GM12878 (cell line): Measurements from ENCODE around the gene OR13J1. TPM values are rescaled to one million over a fixed set of nuclear protein-coding genes. Genes with fewer than 3 reads are reported as not detected.

Source experiments
- ATAC-seq: fragments of 200-7000 bp; cut with Tn5 transposase; 3 replicates; pipeline ENCODE4 v1.9.1; 2020; ENCODE audit warnings: mild to moderate bottlenecking, moderate library complexity
- BruUV-seq: library from RNA; stranded (reverse); fragments of 400-500 nt; replicated peaks from 2 replicates; lab custom pipeline; 2021; lab: Mats Ljungman, UMichigan
- CTCF ChIA-PET: fragments of 300-600 bp; sonication (Branson Sonifier 250); formaldehyde crosslinking; extraction: SDS; loops from one replicate; lab custom pipeline; 2021; ENCODE audit warnings: inconsistent platforms; lab: Yijun Ruan, JAX
- POLR2A ChIA-PET: fragments of 350-600 bp; formaldehyde crosslinking; extraction: SDS; loops from one replicate; lab custom pipeline; 2021; ENCODE audit warnings: inconsistent platforms; lab: Charles Lee
- RAD21 ChIA-PET: fragments of 300-600 bp; sonication (Branson Sonifier 250); formaldehyde crosslinking; loops from one replicate; lab custom pipeline; 2023; ENCODE audit warnings: antibody characterized with exemption; ENCODE audit not compliant: unreplicated experiment; lab: Charles Lee
- SMC1A ChIA-PET: fragments of 300-600 bp; sonication (Branson Sonifier 250); formaldehyde crosslinking; loops from one replicate; lab custom pipeline; 2023; ENCODE audit not compliant: unreplicated experiment, uncharacterized antibody; lab: Charles Lee
- DNase-seq: peaks from one replicate; pipeline ENCODE4 v3.0.0-alpha.2; 2011; ENCODE audit warnings: low read depth, low spot score
- FAIRE-seq: peaks from 3 replicates; lab custom pipeline; 2011; peaks lifted over from hg19 to GRCh38; lab: Jason Lieb, UNC
- H2AFZ ChIP-seq: 2 replicates; pipeline ENCODE4 v1.6.0; 2011; ENCODE audit warnings: low read depth, low read length, control low read depth; ENCODE audit not compliant: control insufficient read depth
- H3K27ac ChIP-seq: 2 replicates; pipeline ENCODE4 v1.5.1; 2011; ENCODE audit warnings: control low read depth; ENCODE audit not compliant: control insufficient read depth, insufficient read depth
- H3K27me3 ChIP-seq, 2 experiments: replicated peaks in 1 of 2; 2 replicates each; pipeline versions ENCODE4 v1.6.0 to v1.6.1; 2011; ENCODE audit warnings: low read length in 1 of 2; ENCODE audit not compliant: control insufficient read depth in 2 of 2, insufficient read depth in 2 of 2
- H3K36me3 ChIP-seq, 2 experiments: 2 replicates each; pipeline ENCODE4 v1.5.1; 2011; ENCODE audit warnings: low read length in 1 of 2; ENCODE audit not compliant: control insufficient read depth in 2 of 2, insufficient read depth in 2 of 2
- H3K4me1 ChIP-seq: 2 replicates; pipeline ENCODE4 v1.6.1; 2011; ENCODE audit warnings: mild to moderate bottlenecking, low read length, moderate library complexity, mixed read lengths; ENCODE audit not compliant: control insufficient read depth, insufficient read depth
- H3K4me2 ChIP-seq: 2 replicates; pipeline ENCODE4 v1.6.0; 2011; ENCODE audit warnings: control low read depth; ENCODE audit not compliant: control insufficient read depth, insufficient read depth
- H3K4me3 ChIP-seq: fragments of 200-600 bp; sonication (generic); 2 replicates; pipeline ENCODE4 v1.5.1; 2016
- H3K79me2 ChIP-seq: 2 replicates; pipeline ENCODE4 v1.6.0; 2011; ENCODE audit warnings: low read length; ENCODE audit not compliant: control insufficient read depth, insufficient read depth
- H3K9ac ChIP-seq: 2 replicates; pipeline ENCODE4 v1.8.0; 2011; ENCODE audit warnings: low read length, control low read depth, mixed read lengths; ENCODE audit not compliant: control insufficient read depth, insufficient read depth
- H3K9me3 ChIP-seq: replicated peaks from 3 replicates; pipeline ENCODE4 v1.5.1; 2011; ENCODE audit warnings: mild to moderate bottlenecking, low read length; ENCODE audit not compliant: control insufficient read depth, insufficient read depth
- H4K20me1 ChIP-seq: 2 replicates; pipeline ENCODE4 v1.6.0; 2011; ENCODE audit not compliant: control insufficient read depth, insufficient read depth
- CHD4 ChIP-seq: fragments of 200-600 bp; sonication (generic); IDR thresholded peaks from 2 replicates; pipeline ENCODE4 v1.6.1; 2016; ENCODE audit warnings: mild to moderate bottlenecking
- CREB1 ChIP-seq: IDR thresholded peaks from 2 replicates; pipeline ENCODE4 v1.6.1; 2012; ENCODE audit warnings: low read depth, mild to moderate bottlenecking, inconsistent platforms
- EED ChIP-seq: sonication (generic); IDR thresholded peaks from 2 replicates; pipeline ENCODE4 v1.6.1; 2016; ENCODE audit warnings: antibody characterized with exemption, low read depth
- HDGF ChIP-seq: fragments of 450-650 bp; IDR thresholded peaks from 2 replicates; pipeline ENCODE4 v1.6.1; 2016; ENCODE audit warnings: antibody characterized with exemption
- IRF4 ChIP-seq: IDR thresholded peaks from 2 replicates; pipeline ENCODE4 v1.6.1; 2011; ENCODE audit warnings: low read depth, low read length
- MTA3 ChIP-seq: IDR thresholded peaks from 2 replicates; pipeline ENCODE4 v1.6.1; 2012; ENCODE audit warnings: low read length, inconsistent platforms, borderline replicate concordance
- NFYB ChIP-seq: IDR thresholded peaks from 2 replicates; pipeline ENCODE4 v1.6.1; 2011; ENCODE audit warnings: low read depth, mild to moderate bottlenecking, low read length, improper control_type of control experiment, moderate library complexity; ENCODE audit not compliant: insufficient read depth
- NR2C1 ChIP-seq: fragments of 450-650 bp; IDR thresholded peaks from 2 replicates; pipeline ENCODE4 v1.6.1; 2017; ENCODE audit warnings: antibody characterized with exemption, mild to moderate bottlenecking, moderate library complexity
- POLR2A ChIP-seq: IDR thresholded peaks from 2 replicates; pipeline ENCODE4 v1.6.1; 2011; ENCODE audit warnings: low read depth, mild to moderate bottlenecking, low read length
- SMARCA5 ChIP-seq: fragments of 450-650 bp; IDR thresholded peaks from 2 replicates; pipeline ENCODE4 v1.6.1; 2017; ENCODE audit warnings: mild to moderate bottlenecking
- TCF7 ChIP-seq: IDR thresholded peaks from 2 replicates; pipeline ENCODE4 v1.6.1; 2014; ENCODE audit warnings: antibody characterized with exemption, borderline replicate concordance
- WRNIP1 ChIP-seq: IDR thresholded peaks from 2 replicates; pipeline ENCODE4 v1.6.1; 2011; ENCODE audit warnings: low read depth, low read length, improper control_type of control experiment, borderline replicate concordance
- WGBS: methylation state at CpG from one replicate; pipeline ENCODE4 v1.1.6; 2016; ENCODE audit warnings: low lambda C conversion rate; ENCODE audit not compliant: insufficient replicate concordance, insufficient coverage; ENCODE audit errors: missing lambda C conversion rate; 5-methylcytosine and 5-hydroxymethylcytosine counted together
- in situ Hi-C: fragments of 300-500 bp; cut with MboI; formaldehyde crosslinking; loops from 9 replicates; pipeline ENCODE4 v1.14.3; 2018; ENCODE audit warnings: mixed read lengths
- intact Hi-C: fragments of 100-400 bp; cut with micrococcal nuclease; formaldehyde crosslinking; loops from one replicate; pipeline ENCODE4 v1.14.2; 2022; ENCODE audit not compliant: unreplicated experiment
- polyA plus RNA-seq, 11 experiments: library from polyadenylated mRNA; depleted of rRNA in 4 of 11; unstranded in 6 of 11; stranded (reverse) in 5 of 11; fragments of >200 nt; fragmentation: Nextera tagmentation in 4 of 11; fragmentation: Illumina TruSeq in 1 of 11; extraction: Ambion mirVana in 4 of 11; extraction: Trizol in 1 of 11; gene quantifications; 1 replicate in 1 of 11; 2 replicates in 10 of 11; pipeline versions ENCODE4 v1.2.1 to v1.2.3, GENCODE V29; 2011 to 2016; ENCODE audit warnings: inconsistent platforms in 2 of 11, missing spikeins in 2 of 11, low read depth in 1 of 11
- total RNA-seq, 4 experiments: library from RNA; depleted of rRNA in 3 of 4; stranded (reverse); fragments of >200 nt in 3 of 4; fragmentation: Illumina TruSeq in 1 of 4; extraction: Trizol in 1 of 4; gene quantifications; 2 replicates each; pipeline versions ENCODE4 v1.2.1 to v1.2.3, GENCODE V29; 2013 to 2021
- TF ChIP-seq, protein P1 (sequence below): IDR thresholded peaks from 2 replicates; pipeline ENCODE4 v1.6.1; 2011; ENCODE audit warnings: mild to moderate bottlenecking, low read depth, low read length, moderate library complexity; ENCODE audit not compliant: insufficient replicate concordance
- TF ChIP-seq, protein P2 (sequence below), 3 experiments: IDR thresholded peaks in 2 of 3; conservative IDR thresholded peaks in 1 of 3; 2 replicates each; pipeline ENCODE4 v1.5.1; 2011; ENCODE audit warnings: low read depth in 3 of 3, low read length in 3 of 3, mild to moderate bottlenecking in 3 of 3, control low read depth in 2 of 3, moderate library complexity in 2 of 3, inconsistent platforms in 1 of 3, mixed read lengths in 1 of 3; ENCODE audit not compliant: control insufficient read depth in 2 of 3, insufficient read depth in 1 of 3; ENCODE audit errors: extremely low read depth in 1 of 3

Gene OR13J1
- total and polyA plus RNA-seq, 10 of the 15 experiments (the other 5 are each of a cell fraction or from before 2014, with no cell fraction given), result not detected

DNA sequence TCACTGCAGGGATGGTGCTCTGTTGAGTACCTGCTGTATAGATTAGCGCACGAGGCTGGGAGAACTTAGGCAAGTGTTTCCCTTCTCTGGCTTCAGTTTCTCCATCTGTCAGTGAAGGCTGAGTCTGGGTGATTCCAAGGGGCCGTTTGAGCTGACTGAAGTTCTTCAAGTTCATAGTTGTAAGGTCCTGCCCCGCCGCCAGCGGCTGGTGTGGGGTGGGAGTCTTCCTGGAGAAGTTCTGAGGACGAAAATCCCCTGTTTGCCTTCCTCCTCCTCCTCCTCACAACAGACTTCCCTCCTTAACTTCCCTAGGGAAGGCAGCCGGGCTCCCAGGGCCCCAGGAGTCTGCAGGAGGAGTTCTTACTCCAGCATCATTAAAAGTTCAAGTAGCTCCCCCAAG is 34.1 kb upstream of the OR13J1 start:
- H3K36me3 ChIP-seq, result no peaks in the 10 kb centered on the region
- no peak for FAIRE-seq
- no peaks in the 10 kb centered on the region for H3K4me1 ChIP-seq
- CTCF ChIA-PET, result interaction anchor here (2.1 to 2.2 kb wide), 2 partner anchors 20 to 115 kb away, joined by 7 to 11 read pairs; no protein-coding TSS in a partner anchor
- no peak overlapping the region for H3K4me2 ChIP-seq
- intact Hi-C loops, result no loop called here
- no peaks in the 10 kb centered on the region for H3K9me3 ChIP-seq
- peaks cover 0 to 1% of the 10 kb centered on the region in 2 experiments; a peak in 2 of 4 replicates for H3K27me3 ChIP-seq
- H4K20me1 ChIP-seq, result no peaks in the 10 kb centered on the region
- H2AFZ ChIP-seq, result no peak overlapping the region
- no peaks in the 10 kb centered on the region for H3K79me2 ChIP-seq
- no peak overlapping the region for H3K27ac ChIP-seq
- no peak for DNase-seq
- ATAC-seq, result no peak
- no peak overlapping the region for H3K9ac ChIP-seq
- no peak for TF ChIP-seq CHD4
- TF ChIP-seq POLR2A, result no peak
- no peak for TF ChIP-seq NR2C1
- no peak for TF ChIP-seq NFYB
- no peak for TF ChIP-seq EED
- TF ChIP-seq TCF7, result no peak
- TF ChIP-seq, all 136 proteins: peak for 0
- in situ Hi-C loops, result no loop called here
- WGBS, result 38% methylated on average over 7 of the region's 8 CpGs
- no TSS peak for BruUV-seq
- ChIA-PET SMC1A (interaction anchor here (1.0 kb wide), 1 partner anchor 42 kb away, joined by 5 read pairs; no protein-coding TSS in a partner anchor), POLR2A (no interaction called here), RAD21 (no interaction called here)
- no peak overlapping the region for H3K4me3 ChIP-seq

DNA sequence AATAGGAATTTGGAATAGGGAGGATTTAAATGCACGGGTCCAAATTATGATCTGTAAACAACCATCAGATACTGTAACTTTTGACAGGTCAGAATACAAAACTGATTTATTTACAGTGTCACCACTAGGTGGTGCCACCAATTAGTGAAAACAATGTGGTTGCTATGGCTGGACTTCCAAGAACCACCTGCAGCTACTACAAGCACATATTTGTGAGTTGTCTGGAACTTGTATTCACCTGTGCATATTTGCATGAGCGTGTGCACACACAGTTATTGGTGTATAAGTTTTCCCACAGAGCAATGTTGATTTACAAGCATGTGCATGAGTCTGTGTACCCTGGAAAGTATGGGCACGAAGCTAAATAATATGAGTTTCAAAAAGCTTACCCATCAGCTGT is 32.8 kb upstream of the OR13J1 start:
- intact Hi-C loops (loop anchor here (1.0 to 2.0 kb wide), 2 partner anchors 42 to 120 kb away; no protein-coding TSS in a partner anchor), in situ Hi-C loops (no loop called here)
- ChIA-PET RAD21 (interaction anchor here (0.8 to 1.7 kb wide), 7 partner anchors 18 to 120 kb away, joined by 3 to 6 read pairs (median 4); no protein-coding TSS in a partner anchor), CTCF (interaction anchor here (0.6 to 3.6 kb wide), 27 partner anchors 8 to 400 kb away, joined by 3 to 41 read pairs (median 4); partner anchors contain the start of gene OR13J1), SMC1A (interaction anchor here (1.0 to 1.9 kb wide), 6 partner anchors 21 to 120 kb away, joined by 3 to 9 read pairs (median 4); no protein-coding TSS in a partner anchor), POLR2A (no interaction called here)
- Histone ChIP-seq H2AFZ (no peak overlapping the region), H3K79me2 (no peaks in the 10 kb centered on the region), H3K4me3 (no peak overlapping the region), H3K9me3 (no peaks in the 10 kb centered on the region), H3K4me1 (no peaks in the 10 kb centered on the region), H3K27ac (no peak overlapping the region), H3K27me3 (peaks cover 0 to 1% of the 10 kb centered on the region in 2 experiments; a peak in 2 of 4 replicates), H4K20me1 (no peaks in the 10 kb centered on the region), H3K9ac (no peak overlapping the region), H3K4me2 (no peak overlapping the region), H3K36me3 (no peaks in the 10 kb centered on the region)
- peak; percentile 84 for ATAC-seq
- no TSS peak for BruUV-seq
- no peak for DNase-seq
- peak; percentile 95 for FAIRE-seq
- WGBS, result 14% methylated on average over 3 of the region's 3 CpGs
- no peak for TF ChIP-seq WRNIP1
- no peak for TF ChIP-seq SMARCA5
- no peak for TF ChIP-seq IRF4
- no peak for TF ChIP-seq CREB1
- TF ChIP-seq MTA3, result no peak
- TF ChIP-seq, protein P1, sequence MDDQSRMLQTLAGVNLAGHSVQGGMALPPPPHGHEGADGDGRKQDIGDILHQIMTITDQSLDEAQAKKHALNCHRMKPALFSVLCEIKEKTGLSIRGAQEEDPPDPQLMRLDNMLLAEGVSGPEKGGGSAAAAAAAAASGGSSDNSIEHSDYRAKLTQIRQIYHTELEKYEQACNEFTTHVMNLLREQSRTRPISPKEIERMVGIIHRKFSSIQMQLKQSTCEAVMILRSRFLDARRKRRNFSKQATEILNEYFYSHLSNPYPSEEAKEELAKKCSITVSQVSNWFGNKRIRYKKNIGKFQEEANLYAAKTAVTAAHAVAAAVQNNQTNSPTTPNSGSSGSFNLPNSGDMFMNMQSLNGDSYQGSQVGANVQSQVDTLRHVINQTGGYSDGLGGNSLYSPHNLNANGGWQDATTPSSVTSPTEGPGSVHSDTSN, result no peak
- TF ChIP-seq, protein P2, sequence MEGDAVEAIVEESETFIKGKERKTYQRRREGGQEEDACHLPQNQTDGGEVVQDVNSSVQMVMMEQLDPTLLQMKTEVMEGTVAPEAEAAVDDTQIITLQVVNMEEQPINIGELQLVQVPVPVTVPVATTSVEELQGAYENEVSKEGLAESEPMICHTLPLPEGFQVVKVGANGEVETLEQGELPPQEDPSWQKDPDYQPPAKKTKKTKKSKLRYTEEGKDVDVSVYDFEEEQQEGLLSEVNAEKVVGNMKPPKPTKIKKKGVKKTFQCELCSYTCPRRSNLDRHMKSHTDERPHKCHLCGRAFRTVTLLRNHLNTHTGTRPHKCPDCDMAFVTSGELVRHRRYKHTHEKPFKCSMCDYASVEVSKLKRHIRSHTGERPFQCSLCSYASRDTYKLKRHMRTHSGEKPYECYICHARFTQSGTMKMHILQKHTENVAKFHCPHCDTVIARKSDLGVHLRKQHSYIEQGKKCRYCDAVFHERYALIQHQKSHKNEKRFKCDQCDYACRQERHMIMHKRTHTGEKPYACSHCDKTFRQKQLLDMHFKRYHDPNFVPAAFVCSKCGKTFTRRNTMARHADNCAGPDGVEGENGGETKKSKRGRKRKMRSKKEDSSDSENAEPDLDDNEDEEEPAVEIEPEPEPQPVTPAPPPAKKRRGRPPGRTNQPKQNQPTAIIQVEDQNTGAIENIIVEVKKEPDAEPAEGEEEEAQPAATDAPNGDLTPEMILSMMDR (IDR thresholded peaks at IDR 0.05 in 2 of 3, conservative IDR thresholded peaks at IDR 0.05 in 1 of 3; ENCODE audit: control insufficient read depth in 2 of 3, extremely low read depth in 1 of 3, insufficient read depth in 1 of 3, low read depth in 3 of 3, low read length in 3 of 3), result peak; percentile 53 to 73 (median 68); a peak in 5 of 6 replicates
- TF ChIP-seq HDGF, result no peak
